Thoracic aorta (tissue), 2 donors: ENCODE measurements around the gene SUSD6. TPM values are rescaled to one million over a fixed set of nuclear protein-coding genes. Genes with fewer than 3 reads are reported as not detected.

Experiments used
- ATAC-seq: fragments of 150-250 bp; one replicate; pipeline ENCODE4 v1.8.0; 2017; ENCODE audit warnings: low read depth; ENCODE audit not compliant: insufficient number of reproducible peaks, low FRiP score
- DNase-seq: peaks from one replicate; pipeline ENCODE4 v3.0.0-alpha.2; 2020; ENCODE audit warnings: low spot score
- H3K27ac ChIP-seq, 2 donors: fragments of 200-600 bp; sonication (generic); 1 replicate in 1 of 2; 2 replicates in 1 of 2; pipeline ENCODE4 v1.5.1; 2016; ENCODE audit warnings: mild to moderate bottlenecking in 2 of 2, moderate library complexity in 2 of 2
- H3K27me3 ChIP-seq: fragments of 200-600 bp; sonication (generic); replicated peaks from 2 replicates; pipeline ENCODE4 v1.6.0; 2016; ENCODE audit warnings: mild to moderate bottlenecking; ENCODE audit not compliant: insufficient read depth
- H3K36me3 ChIP-seq: fragments of 200-600 bp; sonication (generic); one replicate; pipeline ENCODE4 v1.5.1; 2016
- H3K4me1 ChIP-seq, 2 donors: fragments of 200-600 bp; sonication (generic); 1 replicate in 1 of 2; 2 replicates in 1 of 2; pipeline versions ENCODE4 v1.5.1 to v1.6.0; 2016; ENCODE audit warnings: low read depth in 2 of 2, mild to moderate bottlenecking in 1 of 2; ENCODE audit not compliant: control insufficient read depth in 1 of 2
- H3K4me3 ChIP-seq: fragments of 200-600 bp; sonication (generic); 2 replicates; pipeline ENCODE4 v1.5.1; 2016; ENCODE audit warnings: mild to moderate bottlenecking
- H3K9me3 ChIP-seq: fragments of 200-600 bp; sonication (generic); 2 replicates; pipeline ENCODE4 v1.5.1; 2016
- CTCF ChIP-seq: fragments of 200-600 bp; sonication (generic); IDR thresholded peaks from one replicate; pipeline ENCODE4 v1.5.1; 2019; ENCODE audit warnings: antibody characterized with exemption
- total RNA-seq, 2 donors: library from RNA; depleted of rRNA; stranded (reverse); fragments of >200 nt; gene quantifications; one replicate each; pipeline versions ENCODE4 v1.1.0 to v1.2.3, GENCODE V29; 2016

The SUSD6 gene
- total RNA-seq, 2 donors from 2014 or later = 51.7 to 80.1 TPM

GRCh38 chr14:69711065-69711464, 99.7 kb downstream of the SUSD6 start:
- ATAC-seq = no peak
- DNase-seq = no peak

GRCh38 chr14:69711477-69711876, 100.1 kb downstream of the SUSD6 start:
- peaks cover 28 to 51% of the 10 kb centered on the region in 2 donors for H3K4me1 ChIP-seq
- no peaks in the 10 kb centered on the region for H3K9me3 ChIP-seq
- H3K27ac ChIP-seq = peak overlapping the region; percentile 51 to 58
- ATAC-seq = no peak
- no peak for DNase-seq
- no peak for TF ChIP-seq CTCF
- H3K27me3 ChIP-seq = no peaks in the 10 kb centered on the region
- no peak overlapping the region for H3K4me3 ChIP-seq
- peaks cover 10% of the 10 kb centered on the region for H3K36me3 ChIP-seq

More at GRCh38 chr14:69711065-69711464, 99.7 kb downstream of the SUSD6 start:
- H3K4me3 ChIP-seq = no peak overlapping the region
- no peaks in the 10 kb centered on the region for H3K27me3 ChIP-seq
- no peaks in the 10 kb centered on the region for H3K9me3 ChIP-seq
- peak overlapping the region; percentile 51 to 58 for H3K27ac ChIP-seq
- peaks cover 10% of the 10 kb centered on the region for H3K36me3 ChIP-seq
- peaks cover 25 to 51% of the 10 kb centered on the region in 2 donors for H3K4me1 ChIP-seq
- TF ChIP-seq CTCF = no peak

- Histone ChIP-seq H3K9me3 (no peaks in the 10 kb centered on the region), H3K27me3 (no peaks in the 10 kb centered on the region), H3K36me3 (peaks cover 10% of the 10 kb centered on the region), H3K4me1 (peaks cover 32 to 51% of the 10 kb centered on the region in 2 donors), H3K4me3 (no peak overlapping the region), H3K27ac (peak overlapping the region; percentile 51 to 58)
- TF ChIP-seq CTCF = no peak
- DNase-seq (no peak), ATAC-seq (no peak)
These were observed 100.6 kb downstream of the SUSD6 start for GRCh38 chr14:69711881-69712560.

GRCh38 chr14:69712599-69713088, 101.2 kb downstream of the SUSD6 start:
- DNase-seq = no peak
- ATAC-seq = no peak
- Histone ChIP-seq H3K36me3 (peaks cover 10% of the 10 kb centered on the region), H3K27ac (peak overlapping the region; percentile 51 to 58), H3K27me3 (no peaks in the 10 kb centered on the region), H3K9me3 (no peaks in the 10 kb centered on the region), H3K4me1 (peaks cover 35 to 50% of the 10 kb centered on the region in 2 donors), H3K4me3 (no peak overlapping the region)
- TF ChIP-seq CTCF = no peak

GRCh38 chr14:69713209-69713781, 101.9 kb downstream of the SUSD6 start:
- Histone ChIP-seq H3K4me1 (peaks cover 35 to 50% of the 10 kb centered on the region in 2 donors), H3K9me3 (no peaks in the 10 kb centered on the region), H3K27me3 (no peaks in the 10 kb centered on the region), H3K36me3 (peaks cover 10% of the 10 kb centered on the region), H3K27ac (peak overlapping the region; percentile 12 to 58), H3K4me3 (no peak overlapping the region)
- ATAC-seq (no peak), DNase-seq (no peak)
- TF ChIP-seq CTCF = no peak
